Activated naive CD8-positive, alpha-beta T cell treated with anti-CD3 and anti-CD28 coated beads for 36 hours (primary cell): Measurements from ENCODE around the gene ADGRG2. TPM values are rescaled to one million over a fixed set of nuclear protein-coding genes. Genes with fewer than 3 reads are reported as not detected.
"Not testable (repeated sequence)": the region's sequence is repeated elsewhere in the genome, so short reads cannot be mapped to it uniquely, and the experiment has no call there.

Source experiments
- DNase-seq: peaks from one replicate; pipeline ENCODE4 v3.0.0; 2021
- H3K27ac Mint-ChIP-seq: one replicate; pipeline ENCODE4 v1.8.0; 2022; ENCODE audit warnings: mild to moderate bottlenecking, moderate library complexity, mixed read lengths
- H3K27me3 Mint-ChIP-seq: one replicate; pipeline ENCODE4 v1.8.0; 2022; ENCODE audit warnings: mild to moderate bottlenecking, mixed read lengths
- H3K36me3 Mint-ChIP-seq: one replicate; pipeline ENCODE4 v1.8.0; 2021; ENCODE audit warnings: mild to moderate bottlenecking, mixed read lengths
- H3K4me1 Mint-ChIP-seq: one replicate; pipeline ENCODE4 v1.8.0; 2021; ENCODE audit warnings: mixed read lengths
- H3K4me3 Mint-ChIP-seq: one replicate; pipeline ENCODE4 v1.8.0; 2022; ENCODE audit warnings: mild to moderate bottlenecking, moderate library complexity, mixed read lengths
- H3K9me3 Mint-ChIP-seq: one replicate; pipeline ENCODE4 v1.8.0; 2022; ENCODE audit warnings: mixed read lengths
- total RNA-seq, 2 experiments: library from RNA; stranded (reverse); gene quantifications; one replicate each; pipeline ENCODE4 v1.2.3, GENCODE V29; 2021

The ADGRG2 gene
- total RNA-seq, 2 experiments from 2014 or later, result not detected

DNA sequence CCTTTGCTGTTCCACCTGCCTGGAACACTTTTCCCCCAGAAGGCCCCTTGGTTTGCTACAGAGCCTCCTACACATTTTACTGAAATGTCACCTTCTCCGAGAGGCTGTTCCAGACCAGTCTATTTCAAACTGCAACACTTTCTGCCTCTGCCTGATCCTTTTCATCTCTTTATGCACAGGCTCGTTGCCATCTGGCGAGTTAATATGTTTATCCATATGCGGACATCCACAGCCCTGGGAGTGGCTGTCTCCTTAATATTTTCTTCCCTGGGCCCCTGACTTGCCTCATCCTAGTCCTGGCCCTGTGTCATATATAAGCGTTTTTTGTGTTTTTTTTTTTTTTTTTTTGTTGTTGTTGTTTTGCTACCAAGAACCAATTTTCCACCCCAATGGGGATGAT, 73.2 kb downstream of the ADGRG2 start:
- Mint-ChIP-seq H3K9me3 (no peaks in the 10 kb centered on the region), H3K27me3 (no peaks in the 10 kb centered on the region), H3K36me3 (no peaks in the 10 kb centered on the region), H3K27ac (no peak overlapping the region), H3K4me1 (no peaks in the 10 kb centered on the region), H3K4me3 (no peak overlapping the region)
- DNase-seq, result no peak

DNA sequence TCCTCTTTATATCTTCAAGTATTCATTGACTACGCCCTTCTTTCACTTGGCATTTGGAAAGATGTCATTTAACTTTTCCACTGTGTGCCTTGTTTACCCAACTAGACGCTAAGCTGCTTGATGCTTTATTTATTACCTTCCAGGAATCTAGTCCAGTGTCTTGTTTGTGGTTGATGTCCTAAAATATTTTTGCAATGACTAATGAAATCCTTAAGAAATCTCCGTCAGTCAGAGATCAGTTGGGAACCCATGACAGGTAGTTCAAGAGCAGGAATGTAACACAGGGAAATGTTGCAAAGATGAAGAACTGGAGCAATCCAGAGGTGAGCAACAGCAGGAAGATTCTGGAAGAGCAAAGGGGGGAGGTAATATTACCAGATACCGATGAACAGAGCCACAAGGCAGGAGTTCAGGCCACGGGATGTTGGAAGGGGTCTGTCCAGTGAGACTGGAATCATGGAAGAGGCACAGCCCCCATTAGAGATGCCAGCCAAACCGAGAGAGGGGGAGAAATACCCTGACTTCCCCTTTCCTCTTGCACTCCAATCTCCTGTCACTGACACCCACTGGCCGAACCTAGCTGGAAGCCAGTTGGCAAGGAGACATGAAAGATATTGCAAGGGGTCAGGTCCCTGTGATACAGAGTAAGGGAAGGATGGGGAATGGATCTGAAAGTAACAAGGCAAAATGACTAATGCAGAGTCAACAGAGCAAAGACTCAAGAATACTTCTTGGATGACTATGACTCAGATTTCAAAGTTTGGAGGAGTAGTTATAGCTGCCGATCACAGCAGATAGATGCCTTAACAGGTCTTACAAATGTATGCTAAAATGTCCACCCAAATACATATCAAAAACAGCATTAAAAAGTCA, 75.7 kb downstream of the ADGRG2 start:
- Mint-ChIP-seq H3K36me3 (no peaks in the 10 kb centered on the region), H3K27ac (no peak overlapping the region), H3K4me3 (no peak overlapping the region), H3K9me3 (no peaks in the 10 kb centered on the region), H3K4me1 (no peaks in the 10 kb centered on the region), H3K27me3 (no peaks in the 10 kb centered on the region)
- no peak for DNase-seq

DNA sequence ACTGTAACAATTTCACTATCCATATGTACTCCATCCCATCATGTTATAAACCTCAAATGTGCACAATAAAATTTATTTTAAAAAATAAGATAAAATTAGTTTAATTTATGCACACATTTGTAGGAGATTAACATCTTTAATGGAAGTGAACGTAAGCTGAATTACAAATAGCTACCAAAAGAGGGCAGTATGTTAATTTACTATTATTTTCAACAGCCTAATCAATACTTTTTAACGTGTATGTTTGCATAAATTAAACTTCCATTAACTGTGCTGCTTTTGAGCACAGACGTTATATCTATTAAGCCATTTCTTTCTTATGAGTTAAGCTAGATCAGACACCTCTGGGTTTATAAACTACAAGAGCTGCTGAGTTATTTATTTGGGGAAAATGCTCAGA, 81.9 kb downstream of the ADGRG2 start:
- Mint-ChIP-seq H3K4me1 (no peaks in the 10 kb centered on the region), H3K36me3 (no peaks in the 10 kb centered on the region), H3K9me3 (no peaks in the 10 kb centered on the region), H3K4me3 (no peak overlapping the region), H3K27me3 (no peaks in the 10 kb centered on the region), H3K27ac (no peak overlapping the region)
- DNase-seq, result no peak

DNA sequence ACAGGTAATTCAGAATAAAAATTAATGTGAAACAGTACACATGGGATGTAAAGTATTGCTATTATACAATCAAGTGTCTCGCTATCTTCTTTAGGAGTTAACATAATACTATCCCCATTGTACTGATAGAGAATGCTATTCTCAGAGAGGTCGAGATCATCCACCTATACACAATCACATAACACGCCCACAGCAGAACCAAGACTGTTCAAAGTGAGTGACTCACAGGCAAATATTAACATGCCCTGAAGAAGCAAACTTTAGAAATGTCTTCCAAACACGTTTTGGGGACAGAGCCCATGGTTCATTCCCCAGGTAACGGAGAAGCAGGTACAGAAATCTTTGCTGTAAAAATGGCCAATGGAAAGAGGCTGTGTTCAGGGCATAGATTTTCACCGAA, 88.2 kb downstream of the ADGRG2 start:
- Mint-ChIP-seq H3K36me3 (no peaks in the 10 kb centered on the region), H3K4me1 (no peaks in the 10 kb centered on the region), H3K27me3 (no peaks in the 10 kb centered on the region), H3K4me3 (no peak overlapping the region), H3K27ac (no peak overlapping the region), H3K9me3 (no peaks in the 10 kb centered on the region)
- no peak for DNase-seq

DNA sequence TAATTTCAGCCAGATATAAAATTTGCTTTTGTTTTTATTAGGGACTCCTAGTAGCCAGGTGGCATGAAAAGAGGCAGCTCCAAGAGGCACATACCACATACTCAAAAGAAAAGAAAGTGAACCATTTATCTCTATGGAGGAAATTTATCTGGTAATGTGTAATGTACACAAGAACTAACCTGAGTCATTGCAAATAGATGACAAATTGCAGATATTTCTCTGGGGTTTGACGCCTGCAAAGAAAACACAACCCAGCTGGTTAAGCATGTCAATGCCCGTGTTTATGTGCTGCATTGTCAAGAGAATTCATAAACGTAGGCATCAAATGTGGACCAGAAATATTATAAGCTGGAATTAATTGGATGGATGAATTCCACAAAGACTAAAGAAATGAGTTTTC, 91.5 kb downstream of the ADGRG2 start:
- Mint-ChIP-seq H3K27me3 (no peaks in the 10 kb centered on the region), H3K9me3 (no peaks in the 10 kb centered on the region), H3K36me3 (no peaks in the 10 kb centered on the region), H3K27ac (no peak overlapping the region), H3K4me3 (no peak overlapping the region), H3K4me1 (no peaks in the 10 kb centered on the region)
- no peak for DNase-seq

DNA sequence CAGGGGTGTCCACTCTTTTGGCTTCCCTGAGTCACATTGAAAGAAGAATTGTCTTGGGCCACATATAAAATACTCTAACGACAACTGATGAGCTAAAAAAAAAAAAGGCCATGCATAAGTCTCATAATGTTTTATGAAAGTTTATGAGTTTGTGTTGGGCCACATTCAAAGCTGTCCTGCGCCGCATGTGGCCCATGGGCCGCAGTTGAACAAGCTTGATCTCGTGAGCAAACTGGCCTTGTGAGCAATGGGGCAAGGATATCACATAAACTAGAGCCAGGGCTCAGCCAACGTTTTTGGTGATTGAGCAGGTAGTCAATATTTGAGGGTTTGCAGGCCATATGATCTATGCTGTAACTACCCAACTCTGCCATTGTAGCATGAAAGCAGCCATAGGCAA, 93.7 kb downstream of the ADGRG2 start:
- no peaks in the 10 kb centered on the region for H3K36me3 Mint-ChIP-seq
- no peak overlapping the region for H3K4me3 Mint-ChIP-seq
- no peak overlapping the region for H3K27ac Mint-ChIP-seq
- H3K27me3 Mint-ChIP-seq, result no peaks in the 10 kb centered on the region
- no peak for DNase-seq
- no peaks in the 10 kb centered on the region for H3K9me3 Mint-ChIP-seq
- H3K4me1 Mint-ChIP-seq, result no peaks in the 10 kb centered on the region

DNA sequence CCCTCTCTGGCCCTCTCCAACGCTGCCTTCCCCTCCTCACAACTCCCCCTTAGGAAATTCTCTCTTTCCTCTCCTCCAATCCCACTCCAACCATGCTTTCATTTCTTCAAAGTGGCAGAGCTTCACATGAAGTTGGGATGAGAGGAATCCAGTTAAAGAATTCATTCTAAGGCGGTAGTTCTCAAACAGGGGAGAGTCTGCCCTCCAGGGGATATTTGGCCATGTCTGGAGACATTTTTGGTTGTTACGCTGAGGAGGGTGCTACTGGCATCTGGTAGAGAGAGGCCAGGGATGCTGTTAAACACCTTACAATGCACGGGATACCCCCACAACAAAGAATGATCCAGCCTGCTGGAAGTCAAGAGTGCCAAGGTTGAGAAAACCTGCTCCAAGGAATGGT, 97.9 kb downstream of the ADGRG2 start:
- Mint-ChIP-seq H3K27me3 (no peaks in the 10 kb centered on the region), H3K27ac (no peak overlapping the region), H3K36me3 (no peaks in the 10 kb centered on the region)

DNA sequence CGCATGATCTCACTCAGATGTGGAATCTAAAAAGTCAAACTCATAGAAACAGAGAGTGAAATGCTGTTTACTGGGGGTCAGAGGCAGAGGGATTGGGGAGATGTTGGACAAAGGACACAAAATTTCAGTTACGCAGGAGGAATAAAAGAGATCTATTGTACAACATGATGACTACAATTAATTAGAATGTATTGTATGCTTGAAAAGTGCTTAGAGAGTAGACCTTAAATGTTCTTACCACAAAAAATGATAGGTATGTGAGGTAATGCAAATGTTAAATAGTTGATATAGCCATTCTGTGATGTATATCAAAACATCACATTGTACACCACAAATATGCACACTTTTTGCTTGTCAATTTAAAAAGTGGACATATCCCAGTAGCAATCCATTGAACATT, 102.3 kb downstream of the ADGRG2 start:
- H3K4me1 Mint-ChIP-seq, result no peaks in the 10 kb centered on the region
- H3K27ac Mint-ChIP-seq, result no peak overlapping the region
- H3K4me3 Mint-ChIP-seq, result no peak overlapping the region
- H3K36me3 Mint-ChIP-seq, result no peaks in the 10 kb centered on the region
- H3K27me3 Mint-ChIP-seq, result no peaks in the 10 kb centered on the region
- no peaks in the 10 kb centered on the region for H3K9me3 Mint-ChIP-seq
- DNase-seq, result no peak

More for the DNA sequence above, 97.9 kb downstream of the ADGRG2 start:
- no peaks in the 10 kb centered on the region for H3K9me3 Mint-ChIP-seq
- no peak overlapping the region for H3K4me3 Mint-ChIP-seq
- no peaks in the 10 kb centered on the region for H3K4me1 Mint-ChIP-seq
- DNase-seq, result no peak

DNA sequence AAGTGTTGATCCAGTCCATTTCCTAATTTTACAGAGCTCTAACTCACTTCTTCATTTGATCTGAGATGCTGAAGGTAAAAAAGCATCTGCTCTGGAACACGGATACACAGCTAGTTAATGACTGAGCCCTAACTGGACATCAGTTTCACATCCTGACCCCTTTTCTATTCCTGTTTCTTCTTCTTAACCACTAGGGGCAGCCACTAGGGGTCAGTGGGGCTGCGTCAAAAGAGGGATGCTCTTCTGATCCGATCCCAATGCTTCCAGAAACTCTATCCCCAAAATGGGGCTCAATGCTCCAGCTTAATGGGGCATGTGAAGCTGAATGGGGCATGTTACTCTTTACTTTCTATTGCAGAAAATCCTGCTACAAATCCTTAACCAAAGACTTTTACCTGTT, 105.0 kb downstream of the ADGRG2 start:
- Mint-ChIP-seq H3K27me3 (no peaks in the 10 kb centered on the region), H3K36me3 (no peaks in the 10 kb centered on the region), H3K4me1 (no peaks in the 10 kb centered on the region), H3K9me3 (no peaks in the 10 kb centered on the region), H3K27ac (no peak overlapping the region), H3K4me3 (no peak overlapping the region)
- no peak for DNase-seq

DNA sequence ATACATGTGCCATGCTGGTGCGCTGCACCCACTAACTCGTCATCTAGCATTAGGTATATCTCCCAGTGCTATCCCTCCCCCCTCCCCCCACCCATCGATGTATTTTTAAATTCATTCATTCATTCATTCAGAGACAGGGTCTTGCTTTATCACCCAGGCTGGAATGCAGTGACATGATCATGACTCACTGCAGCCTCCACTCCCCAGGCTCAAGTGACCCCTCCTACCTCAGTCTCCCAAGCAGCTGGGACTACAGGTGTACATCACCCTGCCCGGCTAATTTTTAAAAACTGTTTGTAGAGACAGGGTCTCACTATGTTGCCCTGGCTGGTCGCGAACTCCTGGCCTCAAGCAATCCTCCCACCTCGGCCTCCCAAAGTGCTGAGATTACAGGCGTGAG, 105.7 kb downstream of the ADGRG2 start:
- H3K4me3 Mint-ChIP-seq, H3K9me3 Mint-ChIP-seq, H3K36me3 Mint-ChIP-seq, H3K27me3 Mint-ChIP-seq, DNase-seq, H3K4me1 Mint-ChIP-seq, H3K27ac Mint-ChIP-seq: not testable (repeated sequence)

DNA sequence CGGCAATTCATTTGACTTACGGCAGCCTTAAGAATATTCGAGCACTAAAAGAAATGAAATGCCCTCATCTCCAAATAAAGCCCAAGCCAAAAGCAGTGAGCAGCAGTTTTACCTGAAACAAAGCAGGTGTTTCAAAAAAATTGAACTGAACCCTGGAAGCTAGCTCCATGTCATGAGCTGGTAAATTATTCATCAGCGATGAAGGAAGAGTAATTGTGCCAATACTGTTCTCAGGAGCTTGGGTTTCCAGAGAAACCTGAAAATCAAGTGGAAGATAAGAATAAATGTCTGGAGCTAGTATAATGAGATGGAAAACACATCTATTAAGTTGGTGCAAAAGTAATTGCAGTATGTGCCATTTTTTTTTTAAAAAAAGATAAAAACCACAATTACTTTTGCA, 114.4 kb downstream of the ADGRG2 start:
- Mint-ChIP-seq H3K9me3 (no peaks in the 10 kb centered on the region), H3K27ac (no peak overlapping the region), H3K4me3 (no peak overlapping the region), H3K27me3 (no peaks in the 10 kb centered on the region), H3K4me1 (no peaks in the 10 kb centered on the region), H3K36me3 (no peaks in the 10 kb centered on the region)
- DNase-seq, result no peak

DNA sequence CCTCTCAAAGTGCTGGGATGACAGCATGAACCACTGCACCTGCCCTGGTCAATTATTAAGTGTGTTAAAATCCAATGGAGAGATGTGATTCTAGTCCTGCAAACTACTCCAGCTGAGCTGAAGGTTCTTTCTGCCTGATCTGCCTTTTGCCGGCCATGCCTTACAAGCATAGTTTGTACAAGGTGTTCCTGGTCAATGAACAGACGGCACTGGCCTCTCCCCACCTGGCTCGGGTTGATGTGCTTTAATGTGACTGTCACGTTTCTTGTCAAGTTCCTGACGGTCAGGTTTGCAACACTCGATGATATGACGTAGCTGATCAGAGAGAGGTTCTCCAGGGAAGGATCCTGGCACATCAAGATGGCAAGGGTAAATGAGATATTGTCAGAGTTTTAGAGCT, 115.3 kb downstream of the ADGRG2 start:
- Mint-ChIP-seq H3K36me3 (no peaks in the 10 kb centered on the region), H3K4me3 (no peak overlapping the region), H3K27me3 (no peaks in the 10 kb centered on the region), H3K27ac (no peak overlapping the region), H3K4me1 (no peaks in the 10 kb centered on the region), H3K9me3 (no peaks in the 10 kb centered on the region)
- DNase-seq, result no peak

DNA sequence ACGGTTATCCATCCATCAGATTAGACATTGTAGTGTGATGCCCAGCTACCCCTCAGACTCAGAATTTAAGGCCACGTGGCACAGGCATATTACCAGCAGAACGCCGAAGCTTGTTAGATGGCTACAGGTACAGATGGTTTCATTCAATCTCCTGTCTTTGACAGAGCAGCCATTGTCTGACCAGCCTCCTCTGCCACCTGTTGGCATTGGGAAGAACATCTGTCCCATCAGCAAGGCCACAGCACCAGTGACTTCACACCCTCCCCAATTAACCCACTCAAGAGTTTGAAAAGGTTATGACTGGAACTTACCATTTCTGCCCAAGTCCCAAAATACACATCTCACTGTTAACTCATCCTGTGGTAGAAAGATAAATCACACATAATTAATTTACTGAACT, 116.4 kb downstream of the ADGRG2 start:
- H3K4me1 Mint-ChIP-seq, result no peaks in the 10 kb centered on the region
- no peak for DNase-seq
- no peak overlapping the region for H3K27ac Mint-ChIP-seq
- H3K36me3 Mint-ChIP-seq, result no peaks in the 10 kb centered on the region
- no peaks in the 10 kb centered on the region for H3K9me3 Mint-ChIP-seq
- no peaks in the 10 kb centered on the region for H3K27me3 Mint-ChIP-seq
- H3K4me3 Mint-ChIP-seq, result no peak overlapping the region

DNA sequence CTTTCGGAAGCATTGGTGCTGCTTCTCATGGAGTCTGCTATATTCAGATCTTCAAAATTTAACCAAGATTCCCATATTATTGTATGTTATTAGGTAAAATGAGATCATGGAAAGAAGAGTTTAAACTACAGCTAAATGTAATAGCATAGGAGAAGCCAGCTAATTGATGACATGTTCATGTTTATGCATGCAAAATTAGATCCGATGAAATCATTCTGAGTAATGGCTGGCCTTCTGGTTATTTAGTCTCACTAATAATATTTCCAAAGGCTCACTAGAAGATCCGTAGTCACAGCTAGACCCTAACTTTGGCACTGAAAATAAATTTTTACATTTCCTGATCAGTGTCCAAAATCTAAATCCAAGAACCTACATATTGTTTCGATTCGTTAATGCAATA, 118.5 kb downstream of the ADGRG2 start:
- Mint-ChIP-seq H3K4me3 (no peak overlapping the region), H3K36me3 (no peaks in the 10 kb centered on the region), H3K27me3 (no peaks in the 10 kb centered on the region), H3K4me1 (no peaks in the 10 kb centered on the region), H3K27ac (no peak overlapping the region), H3K9me3 (no peaks in the 10 kb centered on the region)
- DNase-seq, result no peak

DNA sequence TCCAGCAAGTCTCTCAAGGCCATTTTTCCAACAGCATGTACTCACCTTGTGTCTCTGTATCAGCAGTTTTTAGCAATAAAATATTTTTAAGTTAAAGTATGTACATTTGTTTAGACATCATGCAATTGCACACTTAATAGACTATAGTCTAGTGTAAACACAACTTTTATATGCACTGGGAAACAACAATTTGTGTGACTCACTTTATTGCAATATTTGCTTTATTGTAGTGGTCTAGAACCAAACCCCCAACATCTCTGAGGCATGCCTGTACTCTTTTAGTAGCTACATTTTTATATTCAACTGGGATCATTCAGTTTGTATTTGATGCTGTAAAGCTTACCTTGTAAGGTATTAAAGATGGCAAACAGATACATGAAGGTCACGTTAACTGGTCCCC, 123.6 kb downstream of the ADGRG2 start:
- no peaks in the 10 kb centered on the region for H3K4me1 Mint-ChIP-seq
- no peak overlapping the region for H3K27ac Mint-ChIP-seq
- H3K4me3 Mint-ChIP-seq, result no peak overlapping the region
- H3K27me3 Mint-ChIP-seq, result no peaks in the 10 kb centered on the region
- DNase-seq, result no peak
- H3K9me3 Mint-ChIP-seq, result no peaks in the 10 kb centered on the region
- no peaks in the 10 kb centered on the region for H3K36me3 Mint-ChIP-seq

DNA sequence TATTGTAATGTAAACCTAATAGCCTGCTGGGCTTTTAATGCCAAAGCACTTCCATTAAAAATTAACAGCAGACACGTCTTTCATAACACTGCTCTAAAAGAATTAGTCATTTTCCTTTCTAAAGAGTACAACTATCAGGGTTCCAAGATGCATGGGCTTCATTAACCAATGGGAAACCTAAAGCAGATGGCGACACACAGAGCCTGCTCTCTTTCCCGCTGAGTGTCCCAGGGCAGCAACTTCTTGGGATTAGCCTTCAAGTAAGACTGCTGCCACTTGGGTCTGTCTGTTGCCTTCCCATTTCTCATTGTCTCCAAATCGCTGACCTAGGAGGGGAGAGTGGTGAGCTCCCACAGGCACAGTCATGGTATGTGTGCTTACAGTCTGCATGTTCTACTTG, 124.4 kb downstream of the ADGRG2 start:
- no peaks in the 10 kb centered on the region for H3K4me1 Mint-ChIP-seq
- no peak overlapping the region for H3K27ac Mint-ChIP-seq
- no peak overlapping the region for H3K4me3 Mint-ChIP-seq
- no peaks in the 10 kb centered on the region for H3K27me3 Mint-ChIP-seq
- no peaks in the 10 kb centered on the region for H3K36me3 Mint-ChIP-seq
- no peak for DNase-seq
- H3K9me3 Mint-ChIP-seq, result no peaks in the 10 kb centered on the region
